Thoracic aorta (tissue), 2 donors: ENCODE data around the gene ICA1. TPM values are rescaled to one million over a fixed set of nuclear protein-coding genes. Genes with fewer than 3 reads are reported as not detected.
"Not testable (repeated sequence)": the region's sequence is repeated elsewhere in the genome, so short reads cannot be mapped to it uniquely, and the experiment has no call there.

Experiments
- ATAC-seq: fragments of 150-250 bp; one replicate; pipeline ENCODE4 v1.8.0; 2017; ENCODE audit warnings: low read depth; ENCODE audit not compliant: insufficient number of reproducible peaks, low FRiP score
- DNase-seq: peaks from one replicate; pipeline ENCODE4 v3.0.0-alpha.2; 2020; ENCODE audit warnings: low spot score
- H3K27ac ChIP-seq, 2 donors: fragments of 200-600 bp; sonication (generic); 1 replicate in 1 of 2; 2 replicates in 1 of 2; pipeline ENCODE4 v1.5.1; 2016; ENCODE audit warnings: mild to moderate bottlenecking in 2 of 2, moderate library complexity in 2 of 2
- H3K27me3 ChIP-seq: fragments of 200-600 bp; sonication (generic); replicated peaks from 2 replicates; pipeline ENCODE4 v1.6.0; 2016; ENCODE audit warnings: mild to moderate bottlenecking; ENCODE audit not compliant: insufficient read depth
- H3K36me3 ChIP-seq: fragments of 200-600 bp; sonication (generic); one replicate; pipeline ENCODE4 v1.5.1; 2016
- H3K4me1 ChIP-seq, 2 donors: fragments of 200-600 bp; sonication (generic); 1 replicate in 1 of 2; 2 replicates in 1 of 2; pipeline versions ENCODE4 v1.5.1 to v1.6.0; 2016; ENCODE audit warnings: low read depth in 2 of 2, mild to moderate bottlenecking in 1 of 2; ENCODE audit not compliant: control insufficient read depth in 1 of 2
- H3K4me3 ChIP-seq: fragments of 200-600 bp; sonication (generic); 2 replicates; pipeline ENCODE4 v1.5.1; 2016; ENCODE audit warnings: mild to moderate bottlenecking
- H3K9me3 ChIP-seq: fragments of 200-600 bp; sonication (generic); 2 replicates; pipeline ENCODE4 v1.5.1; 2016
- CTCF ChIP-seq: fragments of 200-600 bp; sonication (generic); IDR thresholded peaks from one replicate; pipeline ENCODE4 v1.5.1; 2019; ENCODE audit warnings: antibody characterized with exemption
- total RNA-seq, 2 donors: library from RNA; depleted of rRNA; stranded (reverse); fragments of >200 nt; gene quantifications; one replicate each; pipeline versions ENCODE4 v1.1.0 to v1.2.3, GENCODE V29; 2016

ICA1 gene
- 1 to 10 TPM; 6.6 to 9.9 TPM for total RNA-seq

GRCh38 chr7:8261711-8262695, at the start of gene ICA1:
ICA1 (minus strand) TSS chr7:8262167; CDS start chr7:8235926, 26,241 bp downstream.
- Histone ChIP-seq H3K36me3 (no peaks in the 10 kb centered on the region), H3K27me3 (no peaks in the 10 kb centered on the region), H3K4me3 (peak within 1 kb of the TSS; percentile 68), H3K4me1 (no peaks in the 10 kb centered on the region), H3K9me3 (no peaks in the 10 kb centered on the region), H3K27ac (peak within 1 kb of the TSS in 1 of 2 donors; percentile 16)
- DNase-seq, result no peak
- no peak for TF ChIP-seq CTCF
- no peak for ATAC-seq

GRCh38 chr7:8310876-8311275, 48.9 kb upstream of the ICA1 start:
- no peak for ATAC-seq
- no peak for DNase-seq
- Histone ChIP-seq H3K27ac (no peak overlapping the region), H3K9me3 (no peaks in the 10 kb centered on the region), H3K36me3 (no peaks in the 10 kb centered on the region), H3K4me3 (no peak overlapping the region), H3K27me3 (no peaks in the 10 kb centered on the region), H3K4me1 (no peaks in the 10 kb centered on the region)
- no peak for TF ChIP-seq CTCF

- Histone ChIP-seq H3K4me3 (no peak overlapping the region), H3K36me3 (no peaks in the 10 kb centered on the region), H3K4me1 (no peaks in the 10 kb centered on the region), H3K27ac (no peak overlapping the region), H3K9me3 (no peaks in the 10 kb centered on the region), H3K27me3 (no peaks in the 10 kb centered on the region)
- ATAC-seq (no peak), DNase-seq (no peak)
- no peak for TF ChIP-seq CTCF
These were observed 43.8 kb upstream of the ICA1 start for GRCh38 chr7:8305625-8306388.

- no peaks in the 10 kb centered on the region for H3K4me1 ChIP-seq
- no peak overlapping the region for H3K27ac ChIP-seq
- no peak for TF ChIP-seq CTCF
- ATAC-seq (no peak), DNase-seq (no peak)
- no peak overlapping the region for H3K4me3 ChIP-seq
- H3K9me3 ChIP-seq, result no peaks in the 10 kb centered on the region
- H3K36me3 ChIP-seq, result no peaks in the 10 kb centered on the region
- H3K27me3 ChIP-seq, result no peaks in the 10 kb centered on the region
These were observed 43.1 kb upstream of the ICA1 start for GRCh38 chr7:8305104-8305503.

GRCh38 chr7:8303904-8304528, 42.0 kb upstream of the ICA1 start:
- TF ChIP-seq CTCF, result no peak
- ATAC-seq (no peak), DNase-seq (no peak)
- no peaks in the 10 kb centered on the region for H3K27me3 ChIP-seq
- no peaks in the 10 kb centered on the region for H3K4me1 ChIP-seq
- H3K4me3 ChIP-seq, result no peak overlapping the region
- H3K27ac ChIP-seq, result no peak overlapping the region
- no peaks in the 10 kb centered on the region for H3K36me3 ChIP-seq
- H3K9me3 ChIP-seq, result no peaks in the 10 kb centered on the region

- ATAC-seq, H3K36me3 ChIP-seq, H3K4me1 ChIP-seq, H3K27ac ChIP-seq, DNase-seq, H3K9me3 ChIP-seq, H3K4me3 ChIP-seq, H3K27me3 ChIP-seq: not testable (repeated sequence)
These were observed 35.1 kb upstream of the ICA1 start for GRCh38 chr7:8297023-8297422.
